Mucosa of descending colon (tissue), 3 donors: ENCODE measurements around the gene PRAF2. TPM values are rescaled to one million over a fixed set of nuclear protein-coding genes. Genes with fewer than 3 reads are reported as not detected.
A peak's percentile ranks its signal among the peaks of the same experiment; 100 is the strongest.

Experiments used
- ATAC-seq: fragments of 200-7000 bp; cut with Tn5 transposase; one replicate; pipeline ENCODE4 v1.9.1; 2020; ENCODE audit warnings: mild to moderate bottlenecking, moderate library complexity
- DNase-seq, 3 donors: peaks; one replicate each; pipeline ENCODE4 v3.0.0-alpha.2; 2020
- H3K36me3 ChIP-seq: fragments of 200-600 bp; one replicate; pipeline ENCODE4 v1.8.0; 2021; ENCODE audit warnings: low read depth, mild to moderate bottlenecking
- H3K4me1 ChIP-seq: fragments of 200-600 bp; one replicate; pipeline ENCODE4 v1.8.0; 2021; ENCODE audit warnings: low read depth, mild to moderate bottlenecking
- H3K4me3 ChIP-seq: fragments of 200-600 bp; one replicate; pipeline ENCODE4 v1.8.0; 2021; ENCODE audit warnings: mild to moderate bottlenecking
- H3K9me3 ChIP-seq: fragments of 200-600 bp; one replicate; pipeline ENCODE4 v1.8.0; 2021; ENCODE audit warnings: mild to moderate bottlenecking
- intact Hi-C, 2 donors: fragments of 100-400 bp; cut with DNase I in 1 of 2; cut with micrococcal nuclease in 1 of 2; formaldehyde crosslinking; loops; one replicate each; pipeline versions ENCODE4 v1.11.0 to v1.11.1; 2022; cut with DNase I, micrococcal nuclease
- total RNA-seq, 3 donors: library from RNA; stranded (reverse); fragmentation: NEBNext Ultra II Directional in 2 of 3; extraction: Animal tissue kit (Norgen Biotek cat#: 25700) in 2 of 3; gene quantifications; one replicate each; pipeline versions ENCODE4 v1.2.1 to v1.2.4, GENCODE V29; 2021 to 2023
- TF ChIP-seq, protein P1 (sequence below): fragments of 200-600 bp; IDR thresholded peaks from one replicate; pipeline ENCODE4 v1.8.0; 2022; ENCODE audit warnings: antibody characterized with exemption, mild to moderate bottlenecking
- donor health status: DM: no; HTN: no; CAD: no; lungs with moderate emphysema.
- donor health status: DM: no; HTN: no; CAD: no.
- donor health status: DM: no; HTN: yes; CAD: no.

PRAF2 gene
- total RNA-seq, 3 donors from 2014 or later = 3.9 to 18.7 (median 8.1) TPM

DNA sequence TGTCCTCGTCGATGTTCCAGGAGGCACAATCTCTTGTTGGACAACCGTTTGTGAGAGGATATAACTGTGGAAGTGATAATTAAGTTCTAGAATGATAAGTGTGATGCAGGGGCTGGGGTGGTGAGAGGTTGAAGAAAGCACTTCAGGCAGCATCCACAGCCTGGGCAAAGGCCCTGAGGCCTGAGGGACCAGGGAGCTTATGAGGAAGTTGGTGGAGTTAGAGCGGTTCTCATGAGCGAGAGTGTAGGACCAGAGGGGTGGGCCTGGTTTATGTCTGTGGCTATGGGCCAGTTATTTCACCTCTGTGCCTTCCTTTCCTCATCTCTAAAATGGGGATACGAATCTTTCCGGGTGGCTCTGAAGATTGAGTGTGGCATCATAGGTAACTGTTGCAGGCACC, 12.3 kb downstream of the PRAF2 start:
- DNase-seq (no peak), ATAC-seq (no peak)
- Histone ChIP-seq H3K9me3 (no peaks in the 10 kb centered on the region), H3K36me3 (no peaks in the 10 kb centered on the region), H3K4me3 (no peak overlapping the region), H3K4me1 (no peaks in the 10 kb centered on the region)
- intact Hi-C loops = no loop called here
- TF ChIP-seq, protein P1, sequence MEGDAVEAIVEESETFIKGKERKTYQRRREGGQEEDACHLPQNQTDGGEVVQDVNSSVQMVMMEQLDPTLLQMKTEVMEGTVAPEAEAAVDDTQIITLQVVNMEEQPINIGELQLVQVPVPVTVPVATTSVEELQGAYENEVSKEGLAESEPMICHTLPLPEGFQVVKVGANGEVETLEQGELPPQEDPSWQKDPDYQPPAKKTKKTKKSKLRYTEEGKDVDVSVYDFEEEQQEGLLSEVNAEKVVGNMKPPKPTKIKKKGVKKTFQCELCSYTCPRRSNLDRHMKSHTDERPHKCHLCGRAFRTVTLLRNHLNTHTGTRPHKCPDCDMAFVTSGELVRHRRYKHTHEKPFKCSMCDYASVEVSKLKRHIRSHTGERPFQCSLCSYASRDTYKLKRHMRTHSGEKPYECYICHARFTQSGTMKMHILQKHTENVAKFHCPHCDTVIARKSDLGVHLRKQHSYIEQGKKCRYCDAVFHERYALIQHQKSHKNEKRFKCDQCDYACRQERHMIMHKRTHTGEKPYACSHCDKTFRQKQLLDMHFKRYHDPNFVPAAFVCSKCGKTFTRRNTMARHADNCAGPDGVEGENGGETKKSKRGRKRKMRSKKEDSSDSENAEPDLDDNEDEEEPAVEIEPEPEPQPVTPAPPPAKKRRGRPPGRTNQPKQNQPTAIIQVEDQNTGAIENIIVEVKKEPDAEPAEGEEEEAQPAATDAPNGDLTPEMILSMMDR = no peak

DNA sequence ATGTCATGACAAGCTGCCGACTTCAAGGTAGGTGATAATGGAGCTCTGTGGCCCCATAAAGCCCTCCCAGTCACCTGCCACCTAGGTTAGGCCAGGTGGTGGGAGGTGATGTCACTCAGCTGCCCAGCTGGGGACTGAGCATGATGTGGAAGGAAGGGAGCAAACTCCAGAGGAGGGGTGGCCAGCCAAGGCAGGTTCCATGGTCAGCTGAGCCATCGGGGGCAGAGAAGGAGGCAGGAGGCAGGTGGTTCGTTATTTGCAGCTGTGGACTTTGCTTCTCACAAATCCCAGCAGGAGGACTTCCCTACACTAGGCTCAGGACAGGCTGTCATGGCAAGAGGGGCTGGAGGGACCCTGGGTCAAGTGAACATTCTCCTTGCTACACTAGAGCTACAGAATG, 12.9 kb downstream of the PRAF2 start:
- no peak for DNase-seq
- Histone ChIP-seq H3K4me1 (no peaks in the 10 kb centered on the region), H3K4me3 (no peak overlapping the region), H3K9me3 (no peaks in the 10 kb centered on the region), H3K36me3 (no peaks in the 10 kb centered on the region)
- ATAC-seq = no peak
- TF ChIP-seq, protein P1 = no peak
- intact Hi-C loops = no loop called here

DNA sequence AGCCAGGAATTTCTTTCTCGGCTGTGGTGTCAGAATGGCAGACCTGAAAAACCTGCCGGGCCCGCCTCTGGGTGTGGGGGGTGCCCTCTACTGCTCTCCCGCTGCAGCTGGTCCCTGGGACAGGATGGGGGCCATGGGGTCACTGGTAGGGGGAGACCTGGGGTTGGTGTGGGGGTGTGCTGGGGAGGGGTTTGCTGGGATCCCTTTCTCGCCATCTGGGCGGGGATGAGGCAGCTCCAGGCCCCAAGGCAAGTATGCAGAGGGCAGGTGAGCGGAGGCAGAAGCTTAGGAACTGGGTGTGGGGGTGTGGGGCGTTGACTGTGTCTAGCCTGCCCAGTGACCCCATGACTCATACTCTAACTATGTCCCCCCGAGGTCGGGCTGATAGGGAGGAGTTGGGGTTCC, 14.1 kb downstream of the PRAF2 start:
- DNase-seq = peak in 2 of 3 donors; percentile 49 to 51
- Histone ChIP-seq H3K4me3 (peak overlapping the region; percentile 17), H3K4me1 (no peaks in the 10 kb centered on the region), H3K36me3 (no peaks in the 10 kb centered on the region), H3K9me3 (no peaks in the 10 kb centered on the region)
- peak; percentile 62 for ATAC-seq
- intact Hi-C loops = no loop called here
- TF ChIP-seq, protein P1 = no peak

DNA sequence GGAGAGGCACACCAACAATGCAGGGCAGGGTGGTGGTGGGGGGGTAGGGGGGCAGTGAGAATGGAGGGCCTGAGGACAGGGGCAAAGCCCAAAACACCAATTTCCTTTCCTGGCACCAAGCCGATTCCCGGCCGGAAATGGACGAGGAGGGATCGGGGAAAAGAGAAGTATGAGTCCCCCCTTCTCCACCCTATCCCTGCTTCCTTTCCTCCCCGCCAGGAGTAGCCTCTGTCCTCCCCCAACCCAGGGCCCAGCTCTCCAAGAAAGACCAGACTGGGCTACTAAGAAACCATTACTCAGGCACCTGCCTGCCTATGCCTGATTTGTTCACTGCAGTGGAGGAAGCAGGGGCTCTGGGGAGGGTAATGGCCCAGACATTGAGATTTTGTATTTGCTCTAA, 14.6 kb downstream of the PRAF2 start:
- TF ChIP-seq, protein P1 = no peak
- Histone ChIP-seq H3K4me3 (peak overlapping the region; percentile 17), H3K4me1 (no peaks in the 10 kb centered on the region), H3K36me3 (no peaks in the 10 kb centered on the region), H3K9me3 (no peaks in the 10 kb centered on the region)
- intact Hi-C loops = no loop called here
- peak; percentile 39 for ATAC-seq
- DNase-seq = peak in 1 of 3 donors; percentile 39

DNA sequence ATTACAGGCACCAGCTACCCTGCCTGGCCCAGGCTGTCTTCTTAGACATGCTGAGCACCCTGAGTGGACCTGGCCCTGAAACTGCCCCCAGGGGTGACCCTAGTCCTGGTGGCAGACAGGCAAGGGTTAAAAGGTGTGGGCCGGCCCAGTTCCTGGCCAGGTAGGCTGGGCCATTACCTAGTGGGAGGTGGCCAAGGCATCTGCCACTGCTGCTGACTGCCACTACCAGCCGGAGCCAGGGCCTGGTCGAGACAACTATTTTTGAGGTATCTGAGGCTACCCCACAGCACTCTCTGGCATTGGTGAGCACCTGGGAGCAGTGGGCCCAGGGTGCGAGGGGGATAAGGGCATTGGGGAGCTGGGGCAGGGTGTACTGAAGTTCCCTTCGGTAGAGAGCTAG, 15.0 kb downstream of the PRAF2 start, which contains the start of gene CCDC120:
Gene CCDC120, plus strand, starts transcription at position 206 of the 400 bp plus-strand sequence. CDS start 3,043 bp downstream, outside the sequence.
- peak; percentile 90 for ATAC-seq
- peak within 1 kb of the TSS; percentile 17 for H3K4me3 ChIP-seq

More for the DNA sequence above, 15.0 kb downstream of the PRAF2 start, which contains the start of gene CCDC120:
- Histone ChIP-seq H3K36me3 (no peaks in the 10 kb centered on the region), H3K4me1 (no peaks in the 10 kb centered on the region), H3K9me3 (no peaks in the 10 kb centered on the region)
- TF ChIP-seq, protein P1 = no peak
- peak in 2 of 3 donors; percentile 62 to 67 for DNase-seq
- intact Hi-C loops = no loop called here
